Measurements from ENCODE around the gene POLR3E.

DNA sequence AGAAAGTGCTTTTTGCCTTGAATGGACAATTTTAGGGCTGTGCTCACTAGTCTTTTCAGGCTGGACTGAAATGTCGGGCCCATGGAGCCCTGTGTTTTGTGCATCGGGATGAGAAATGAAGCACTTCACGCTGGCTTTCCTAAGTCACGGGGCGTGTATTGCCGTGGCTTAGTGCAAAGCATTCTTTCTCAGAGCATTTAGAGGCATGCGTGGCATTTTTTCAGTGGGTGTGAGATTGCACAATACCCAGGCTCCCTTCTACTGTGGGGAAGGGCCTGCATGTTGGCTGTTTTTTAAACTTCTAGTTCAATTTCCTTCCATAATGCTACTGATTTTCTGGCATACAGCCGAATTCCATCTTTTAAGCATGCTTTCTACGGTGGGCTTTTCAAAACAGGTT lies 12.6 kb upstream of the POLR3E start:
- TF ChIP-seq, protein P1, sequence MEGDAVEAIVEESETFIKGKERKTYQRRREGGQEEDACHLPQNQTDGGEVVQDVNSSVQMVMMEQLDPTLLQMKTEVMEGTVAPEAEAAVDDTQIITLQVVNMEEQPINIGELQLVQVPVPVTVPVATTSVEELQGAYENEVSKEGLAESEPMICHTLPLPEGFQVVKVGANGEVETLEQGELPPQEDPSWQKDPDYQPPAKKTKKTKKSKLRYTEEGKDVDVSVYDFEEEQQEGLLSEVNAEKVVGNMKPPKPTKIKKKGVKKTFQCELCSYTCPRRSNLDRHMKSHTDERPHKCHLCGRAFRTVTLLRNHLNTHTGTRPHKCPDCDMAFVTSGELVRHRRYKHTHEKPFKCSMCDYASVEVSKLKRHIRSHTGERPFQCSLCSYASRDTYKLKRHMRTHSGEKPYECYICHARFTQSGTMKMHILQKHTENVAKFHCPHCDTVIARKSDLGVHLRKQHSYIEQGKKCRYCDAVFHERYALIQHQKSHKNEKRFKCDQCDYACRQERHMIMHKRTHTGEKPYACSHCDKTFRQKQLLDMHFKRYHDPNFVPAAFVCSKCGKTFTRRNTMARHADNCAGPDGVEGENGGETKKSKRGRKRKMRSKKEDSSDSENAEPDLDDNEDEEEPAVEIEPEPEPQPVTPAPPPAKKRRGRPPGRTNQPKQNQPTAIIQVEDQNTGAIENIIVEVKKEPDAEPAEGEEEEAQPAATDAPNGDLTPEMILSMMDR (IDR thresholded peaks at IDR 0.05; ENCODE audit: low read depth, low read length, poor library complexity, severe bottlenecking), result no peak
- TF ChIP-seq EZH2phosphoT487 (IDR thresholded peaks at IDR 0.05; ENCODE audit: borderline replicate concordance, low read length), result no peak

Measured in DOHH2 (cell line).